ENCODE results near the gene LRRTM4.

DNA sequence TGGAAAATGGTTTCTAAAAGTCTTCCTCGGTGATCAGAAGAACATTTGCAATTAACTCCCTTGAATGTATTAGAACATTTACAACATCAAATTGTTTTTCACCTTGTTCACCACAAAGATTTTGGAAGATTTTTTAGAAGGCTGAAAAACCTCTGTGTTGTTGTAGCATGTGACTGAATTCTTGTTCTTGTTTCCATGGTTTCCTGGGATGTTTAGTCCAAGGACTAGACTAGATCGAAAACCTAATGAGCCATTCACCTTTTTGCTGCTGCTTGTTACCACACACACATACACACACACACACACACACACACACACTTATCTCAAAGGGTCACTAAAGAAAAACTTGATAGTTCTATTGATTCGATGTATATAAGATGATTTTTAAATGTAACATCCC, 380.0 kb downstream of the LRRTM4 start:
- TF ChIP-seq, protein P1, sequence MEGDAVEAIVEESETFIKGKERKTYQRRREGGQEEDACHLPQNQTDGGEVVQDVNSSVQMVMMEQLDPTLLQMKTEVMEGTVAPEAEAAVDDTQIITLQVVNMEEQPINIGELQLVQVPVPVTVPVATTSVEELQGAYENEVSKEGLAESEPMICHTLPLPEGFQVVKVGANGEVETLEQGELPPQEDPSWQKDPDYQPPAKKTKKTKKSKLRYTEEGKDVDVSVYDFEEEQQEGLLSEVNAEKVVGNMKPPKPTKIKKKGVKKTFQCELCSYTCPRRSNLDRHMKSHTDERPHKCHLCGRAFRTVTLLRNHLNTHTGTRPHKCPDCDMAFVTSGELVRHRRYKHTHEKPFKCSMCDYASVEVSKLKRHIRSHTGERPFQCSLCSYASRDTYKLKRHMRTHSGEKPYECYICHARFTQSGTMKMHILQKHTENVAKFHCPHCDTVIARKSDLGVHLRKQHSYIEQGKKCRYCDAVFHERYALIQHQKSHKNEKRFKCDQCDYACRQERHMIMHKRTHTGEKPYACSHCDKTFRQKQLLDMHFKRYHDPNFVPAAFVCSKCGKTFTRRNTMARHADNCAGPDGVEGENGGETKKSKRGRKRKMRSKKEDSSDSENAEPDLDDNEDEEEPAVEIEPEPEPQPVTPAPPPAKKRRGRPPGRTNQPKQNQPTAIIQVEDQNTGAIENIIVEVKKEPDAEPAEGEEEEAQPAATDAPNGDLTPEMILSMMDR (IDR thresholded peaks at IDR 0.05) = no peak
- TF ChIP-seq POLR2A (IDR thresholded peaks at IDR 0.05) = no peak

Measured in lower leg skin (tissue), 3 donors.